GM21423 (cell line): ENCODE results near the gene GFI1.
"Not testable (repeated sequence)": the region's sequence is repeated elsewhere in the genome, so short reads cannot be mapped to it uniquely, and the experiment has no call there.

ENCODE experiments used
- ATAC-seq: cut with Tn5 transposase; IDR thresholded peaks from one replicate; pipeline ENCODE4 v1.9.1; 2021; ENCODE audit warnings: mild to moderate bottlenecking, moderate library complexity; ENCODE audit not compliant: unreplicated experiment

GFI1 gene

DNA sequence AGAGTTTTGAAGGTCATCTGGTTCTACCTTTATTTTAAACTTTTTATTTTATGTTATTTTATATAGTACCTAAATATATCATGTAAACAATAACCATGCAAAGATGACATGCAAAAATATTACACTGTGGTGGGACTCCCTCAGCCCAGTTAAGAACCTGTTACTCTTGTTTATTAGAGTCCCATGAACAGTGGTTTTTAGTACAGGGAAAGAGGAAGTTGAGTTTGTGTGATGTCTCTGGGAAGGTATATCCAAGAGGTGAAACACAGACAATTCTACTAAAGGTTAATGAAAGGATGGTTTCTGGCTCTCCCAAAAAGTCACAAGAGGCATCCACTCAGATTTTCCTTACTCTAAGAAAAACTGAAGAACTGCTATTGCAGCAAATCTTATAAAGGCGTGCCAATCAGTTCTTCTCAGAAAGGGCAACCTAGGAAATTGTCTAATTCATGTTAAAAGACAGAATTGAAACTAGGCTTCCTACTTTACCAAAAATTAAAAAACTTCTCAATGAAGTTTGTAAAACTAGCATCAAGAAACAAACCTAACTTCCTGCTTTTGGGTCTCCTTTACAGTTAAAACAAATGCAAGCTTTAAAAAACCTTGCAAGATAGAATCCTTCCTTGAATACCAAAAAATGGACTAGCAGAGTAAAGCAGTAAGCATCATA lies 19.9 kb downstream of the GFI1 start:
- ATAC-seq: no peak

DNA sequence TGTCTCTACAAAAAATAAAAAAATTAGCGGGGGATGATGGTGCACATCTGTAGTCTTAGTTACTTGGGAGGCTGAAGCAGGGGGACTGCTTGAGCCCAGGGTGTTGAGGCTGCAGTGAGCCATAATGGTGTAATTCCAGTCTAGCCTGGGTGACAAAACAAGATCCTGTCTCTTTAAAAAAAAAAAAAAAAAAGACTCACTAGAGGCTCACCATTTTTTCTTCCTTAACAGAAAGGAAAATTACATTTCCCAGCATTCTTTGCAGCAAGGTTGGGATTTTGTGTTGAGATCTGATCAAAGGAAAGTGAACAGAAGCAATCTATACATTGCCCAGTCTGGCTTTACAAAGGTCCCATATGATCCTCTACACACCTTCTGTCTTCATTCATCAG lies 21.5 kb downstream of the GFI1 start:
- ATAC-seq: no peak

DNA sequence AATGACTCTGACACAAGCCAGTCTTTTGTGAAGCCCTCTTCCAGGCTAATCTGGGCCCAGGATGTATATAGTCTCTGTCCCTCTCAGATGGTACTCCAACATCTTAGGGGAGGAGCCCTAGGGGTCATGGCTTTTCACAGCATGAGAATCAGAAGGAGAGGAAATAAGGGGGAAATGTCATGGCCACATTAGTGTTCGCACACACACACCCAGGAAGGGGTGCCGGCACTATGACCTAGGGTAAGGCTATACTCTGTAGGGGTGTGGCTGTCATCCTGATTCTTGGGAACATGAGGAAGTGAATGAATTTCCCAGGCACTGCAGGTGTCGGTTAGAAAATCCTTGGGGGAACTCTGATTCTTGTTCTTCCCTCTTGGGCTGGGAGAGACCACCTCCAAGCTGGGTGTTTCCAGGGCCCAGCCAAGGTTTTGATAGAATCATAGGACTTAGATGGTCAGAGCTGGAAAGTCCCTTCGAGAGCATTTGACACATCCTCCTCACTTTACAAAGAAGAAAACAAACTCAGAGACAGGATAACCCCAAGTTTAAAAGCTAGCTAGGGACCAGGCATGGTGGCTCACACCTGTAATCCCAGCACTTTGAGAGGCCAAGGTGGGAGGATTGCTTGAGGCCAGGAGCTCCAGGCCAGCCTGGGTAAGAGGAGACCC lies 22.0 kb downstream of the GFI1 start:
- ATAC-seq: no peak

GRCh38 chr1:92461364-92462097 lies 25.2 kb downstream of the GFI1 start:
- peak; percentile 58 for ATAC-seq

GRCh38 chr1:92459871-92460320 lies 26.8 kb downstream of the GFI1 start:
- no peak for ATAC-seq

- no peak for ATAC-seq
These were observed 28.6 kb downstream of the GFI1 start for GRCh38 chr1:92458146-92458545.

DNA sequence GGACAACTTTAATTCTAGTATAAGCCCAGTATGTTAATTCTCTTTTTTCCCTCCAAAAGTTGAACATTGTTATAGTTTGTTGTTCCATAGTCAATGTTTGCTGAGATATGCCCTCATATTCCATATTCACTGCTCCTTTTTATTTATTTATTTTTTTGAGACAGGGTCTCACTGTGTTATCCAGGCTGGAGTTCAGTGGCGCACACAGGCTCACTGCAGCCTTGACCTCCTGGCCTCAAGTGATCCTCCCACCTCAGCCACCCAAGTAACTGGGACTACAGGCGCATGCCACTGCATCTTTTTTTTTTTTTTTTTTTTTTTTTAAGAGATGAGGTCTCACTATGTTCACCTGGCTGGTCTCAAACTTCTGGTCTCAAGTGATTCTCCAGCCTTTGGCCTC lies 38.7 kb downstream of the GFI1 start:
- no peak for ATAC-seq

DNA sequence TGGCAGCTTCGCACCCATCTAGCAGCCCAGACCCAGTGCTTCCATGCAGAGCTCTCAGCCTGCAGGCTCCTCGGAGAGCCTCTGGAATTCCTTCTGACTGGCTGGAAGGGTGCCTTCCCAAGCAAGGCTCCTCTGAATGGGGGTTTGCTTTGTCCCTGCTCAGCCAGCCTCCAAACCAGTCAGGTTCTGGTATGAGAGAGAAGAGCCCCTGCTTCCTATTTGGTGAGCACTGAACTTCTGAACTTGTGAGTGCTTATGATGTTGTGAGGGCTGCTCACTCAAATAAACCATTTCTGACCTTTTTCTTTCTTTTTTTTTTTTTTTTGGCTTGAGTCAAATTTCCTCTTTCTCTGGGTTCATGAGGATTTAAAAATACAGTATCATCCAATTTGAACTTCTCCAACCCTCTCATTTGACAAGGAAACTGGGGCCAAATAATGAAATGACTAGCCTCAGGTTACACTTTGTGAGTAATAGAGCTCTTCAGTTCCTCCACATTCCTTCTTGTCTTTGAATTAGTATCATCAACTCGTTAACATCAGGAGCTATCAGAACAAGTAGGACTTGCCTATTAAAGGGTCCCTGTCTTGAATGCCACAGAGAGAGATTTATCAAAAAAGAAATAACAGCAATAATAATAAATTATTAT lies 39.6 kb downstream of the GFI1 start:
- no peak for ATAC-seq

- ATAC-seq: no peak
These were observed 40.2 kb downstream of the GFI1 start for GRCh38 chr1:92446546-92446945.

DNA sequence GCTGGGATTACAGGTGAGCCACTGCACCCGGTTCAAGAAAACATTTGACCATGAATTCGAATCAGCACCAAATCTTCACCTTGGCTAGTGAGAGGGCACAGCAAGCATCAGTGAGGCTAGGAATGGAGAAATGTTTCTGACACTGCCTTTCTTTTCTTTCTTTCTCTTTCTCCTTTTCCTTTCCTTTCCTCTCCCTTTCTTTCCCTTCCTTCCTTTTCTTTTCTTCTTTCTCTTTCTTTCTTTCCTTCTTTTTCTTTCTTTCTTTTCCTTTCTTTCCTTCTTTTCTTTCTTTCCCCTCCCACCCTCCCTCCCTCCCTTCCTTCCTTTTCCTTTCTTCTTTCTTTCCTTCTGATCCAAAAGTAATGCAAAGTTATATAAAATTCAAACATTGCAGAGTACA lies 40.9 kb downstream of the GFI1 start:
- no peak for ATAC-seq

DNA sequence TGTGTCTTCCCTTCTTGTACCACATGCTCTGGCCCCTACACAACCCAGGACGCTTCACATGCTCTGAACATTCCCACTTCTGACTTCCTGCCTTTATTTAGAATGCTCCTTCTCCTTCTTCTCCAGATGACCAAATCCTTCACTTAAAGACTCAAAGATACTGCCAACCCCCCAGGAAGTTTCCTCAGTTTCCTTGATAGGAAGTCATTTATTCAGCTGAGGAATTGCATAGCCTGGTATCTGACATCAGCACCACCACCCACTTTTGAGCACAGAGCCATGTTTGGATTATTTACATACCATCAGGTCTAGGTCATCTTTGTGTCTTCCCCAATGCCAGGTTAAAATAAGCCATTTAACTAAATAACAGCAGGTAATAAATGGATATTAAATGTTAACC lies 42.4 kb downstream of the GFI1 start:
- ATAC-seq: no peak

GRCh38 chr1:92443893-92444292 lies 42.8 kb downstream of the GFI1 start:
- ATAC-seq: no peak

DNA sequence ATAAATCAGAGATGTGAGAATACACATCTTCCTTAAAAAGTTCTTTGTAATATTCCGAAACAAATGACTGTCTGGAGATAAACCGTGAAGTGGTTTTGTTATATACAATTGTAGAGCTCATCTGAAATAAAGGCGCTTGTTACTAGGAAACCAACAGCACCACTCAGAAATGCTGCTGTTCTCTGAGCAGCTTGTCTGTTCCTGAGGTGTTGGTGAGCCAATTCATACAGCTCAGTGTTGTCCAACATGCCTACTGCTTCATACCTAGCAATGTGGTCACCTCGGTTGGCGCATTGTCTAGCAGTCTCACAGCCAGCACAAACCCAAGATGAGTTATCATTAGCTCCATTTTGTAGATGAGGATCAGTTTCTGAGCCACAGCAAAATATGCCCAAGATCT lies 44.4 kb downstream of the GFI1 start:
- no peak for ATAC-seq

DNA sequence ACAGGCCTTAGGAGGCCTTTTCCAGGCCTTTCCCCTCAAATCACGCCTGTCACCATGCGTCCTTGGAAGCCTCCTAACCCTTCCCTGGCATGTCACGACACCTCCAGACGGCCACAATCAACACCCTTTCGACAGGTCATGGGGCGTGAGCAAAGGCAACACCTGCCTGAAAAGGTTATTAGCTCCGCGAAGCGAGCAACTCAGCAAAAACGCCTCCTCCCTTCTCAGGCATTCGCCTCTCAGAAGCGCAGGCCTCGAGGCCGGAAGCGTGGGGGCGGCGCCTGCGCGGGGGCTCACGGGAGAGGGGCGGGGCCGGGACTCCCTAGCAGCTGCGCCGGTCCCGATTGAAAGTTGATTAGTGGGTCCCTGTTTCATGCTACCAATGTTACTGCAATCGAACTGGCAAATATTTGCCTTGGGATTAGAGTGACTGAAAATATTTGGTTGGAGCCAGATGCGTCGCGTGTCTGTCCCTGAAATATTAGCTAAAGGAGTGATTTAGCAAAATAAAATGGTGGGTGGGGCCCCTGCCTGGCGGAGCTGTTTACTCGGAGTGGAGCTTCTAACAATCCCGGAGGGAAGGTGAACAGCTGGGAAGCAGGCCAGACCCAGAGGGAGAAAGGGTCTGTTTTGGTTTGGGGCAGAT lies 44.9 kb downstream of the GFI1 start:
- ATAC-seq: no peak

GRCh38 chr1:92441316-92441696 lies 45.4 kb downstream of the GFI1 start:
- no peak for ATAC-seq

DNA sequence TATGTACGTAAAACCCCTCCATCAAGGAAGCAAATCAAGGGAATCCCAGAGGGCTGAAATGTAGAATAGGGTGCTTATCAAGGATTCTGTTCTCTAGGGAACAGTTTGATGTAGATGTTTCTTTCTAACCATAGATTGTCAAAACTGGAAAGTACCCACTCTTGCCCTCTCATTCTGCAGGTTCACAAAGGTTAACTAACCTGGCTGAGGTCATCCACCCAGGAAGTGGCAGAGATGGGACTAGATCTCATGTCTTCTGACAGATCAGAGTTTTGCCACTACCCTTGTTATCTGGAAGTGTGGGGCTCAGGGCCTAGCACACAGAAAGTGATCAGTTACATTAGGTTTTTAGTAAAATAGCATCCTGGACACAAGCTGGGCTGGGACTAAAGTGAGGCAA lies 47.4 kb downstream of the GFI1 start:
- ATAC-seq: no peak

DNA sequence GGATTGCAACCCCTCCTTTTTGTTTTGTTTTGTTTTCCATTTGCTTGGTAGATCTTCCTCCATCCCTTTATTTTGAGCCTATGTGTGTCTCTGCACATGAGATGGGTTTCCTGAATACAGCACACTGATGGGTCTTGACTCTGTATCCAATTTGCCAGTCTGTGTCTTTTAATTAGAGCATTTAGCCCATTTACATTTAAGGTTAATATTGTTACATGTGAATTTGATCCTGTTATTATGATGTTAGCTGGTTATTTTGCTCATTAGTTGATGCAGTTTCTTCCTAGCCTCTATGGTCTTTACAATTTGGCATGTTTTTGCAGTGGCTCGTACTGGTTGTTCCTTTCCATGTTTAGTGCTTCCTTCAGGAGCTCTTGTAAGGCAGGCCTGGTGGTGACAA lies 52.2 kb downstream of the GFI1 start:
- ATAC-seq: not testable (repeated sequence)

- ATAC-seq: no peak
These were observed 56.7 kb downstream of the GFI1 start for GRCh38 chr1:92430030-92430429.

GRCh38 chr1:92425617-92426016 lies 61.1 kb downstream of the GFI1 start:
- no peak for ATAC-seq
